ENCODE data around the gene FAM120B.
A peak's percentile ranks its signal among the peaks of the same experiment; 100 is the strongest.
"Not testable (repeated sequence)": the region's sequence is repeated elsewhere in the genome, so short reads cannot be mapped to it uniquely, and the experiment has no call there.

The FAM120B gene

DNA sequence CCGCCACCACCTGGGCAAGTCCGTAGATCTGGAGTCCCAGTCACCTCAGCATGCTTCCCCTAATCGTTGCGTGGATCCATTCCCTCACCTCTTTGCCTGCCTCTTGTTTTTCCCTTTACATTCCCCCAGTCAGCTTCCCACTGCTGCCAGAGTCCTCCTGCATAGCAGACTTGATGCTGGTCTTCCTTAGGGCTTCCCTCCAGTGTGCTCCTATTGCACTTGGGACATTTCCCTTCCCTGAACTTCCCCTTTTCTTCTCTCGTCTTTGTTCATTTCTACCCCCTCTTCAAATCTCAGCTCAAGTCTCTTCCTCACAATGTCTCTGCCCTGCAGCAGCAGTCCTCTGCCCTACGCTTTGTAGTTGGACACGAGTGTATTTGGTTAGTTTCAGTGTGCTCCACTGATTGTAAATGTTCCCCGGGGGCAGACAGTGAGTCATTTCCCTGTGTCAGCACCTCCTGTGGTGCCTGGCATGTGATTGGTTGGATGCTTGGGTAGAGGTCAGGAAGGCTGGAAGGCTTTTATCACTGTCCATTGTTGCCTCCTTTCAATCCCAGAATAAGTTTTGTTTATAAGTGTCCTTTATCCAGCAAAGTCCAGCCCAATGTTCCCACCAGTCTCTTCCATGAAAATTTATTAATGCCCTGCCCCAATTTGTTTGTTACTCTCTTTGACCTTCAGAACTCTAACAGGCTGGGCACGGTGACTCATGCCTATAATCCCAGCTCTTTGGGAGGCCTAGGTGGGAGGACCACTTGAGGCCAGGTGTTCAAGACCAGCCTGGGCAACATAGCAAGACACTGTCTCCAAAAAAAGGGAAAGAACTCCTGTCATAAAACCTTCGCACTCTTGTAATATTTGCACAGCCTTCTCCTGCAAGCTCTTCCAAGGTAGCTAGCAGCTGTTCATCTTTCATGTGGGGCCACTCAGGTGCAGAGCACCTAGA lies 38.3 kb downstream of the FAM120B start:
- H3K9me3 Mint-ChIP-seq: no peaks in the 10 kb centered on the region
- no peak overlapping the region for H3K27ac Mint-ChIP-seq
- H3K4me3 Mint-ChIP-seq: no peak overlapping the region
- peaks cover 60% of the 10 kb centered on the region for H3K36me3 Mint-ChIP-seq
- H3K4me1 Mint-ChIP-seq: peaks cover 11% of the 10 kb centered on the region
- ATAC-seq: no peak
- no peaks in the 10 kb centered on the region for H3K27me3 Mint-ChIP-seq

DNA sequence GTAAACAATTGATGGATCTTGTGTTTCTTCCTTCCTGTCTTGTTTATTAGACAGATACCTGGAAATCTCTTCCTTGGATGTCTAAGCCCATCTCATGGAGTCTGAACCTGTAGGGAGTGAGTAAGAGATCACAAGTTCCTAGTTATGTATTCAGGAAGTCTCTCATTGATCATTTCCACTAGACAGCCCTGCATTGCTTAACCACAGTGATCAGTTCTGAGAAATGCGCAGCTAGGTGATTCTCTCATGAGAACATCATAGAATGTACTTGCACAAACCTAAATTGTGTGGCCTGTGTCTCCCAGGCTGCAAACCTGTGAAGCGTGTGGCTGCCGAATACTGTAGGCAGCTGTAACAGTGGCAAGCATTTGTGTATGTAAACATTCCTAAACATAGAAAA lies 39.1 kb downstream of the FAM120B start:
- H3K36me3 Mint-ChIP-seq: peaks cover 63% of the 10 kb centered on the region
- H3K4me3 Mint-ChIP-seq: no peak overlapping the region
- no peaks in the 10 kb centered on the region for H3K9me3 Mint-ChIP-seq
- H3K4me1 Mint-ChIP-seq: peaks cover 7% of the 10 kb centered on the region
- no peak overlapping the region for H3K27ac Mint-ChIP-seq
- H3K27me3 Mint-ChIP-seq: no peaks in the 10 kb centered on the region
- no peak for ATAC-seq

DNA sequence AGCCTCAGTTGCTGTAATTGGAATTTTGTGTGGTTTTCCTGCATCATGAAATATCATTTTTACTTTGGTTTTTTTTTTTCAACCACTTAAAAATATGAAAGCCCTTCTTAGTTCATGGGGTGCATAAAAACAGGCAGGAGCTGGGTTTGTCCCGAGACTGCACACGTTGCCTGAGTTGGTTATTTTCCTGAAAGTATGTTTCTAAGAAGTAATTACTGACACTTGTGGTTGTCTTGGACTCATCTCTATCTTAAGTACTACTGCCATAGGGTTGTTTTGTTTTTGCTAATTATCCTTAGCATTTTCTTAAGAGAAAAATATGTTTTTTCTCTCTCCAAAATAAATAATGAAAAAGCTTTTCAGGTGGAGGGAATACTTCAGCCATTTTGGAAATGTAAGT lies 40.1 kb downstream of the FAM120B start:
- no peak overlapping the region for H3K27ac Mint-ChIP-seq
- H3K4me1 Mint-ChIP-seq: peaks cover 7% of the 10 kb centered on the region
- H3K27me3 Mint-ChIP-seq: no peaks in the 10 kb centered on the region
- ATAC-seq: no peak
- peaks cover 72% of the 10 kb centered on the region for H3K36me3 Mint-ChIP-seq
- H3K4me3 Mint-ChIP-seq: no peak overlapping the region
- H3K9me3 Mint-ChIP-seq: peaks cover 5% of the 10 kb centered on the region

GRCh38 chr6:170347091-170347490 lies 40.5 kb downstream of the FAM120B start:
- Mint-ChIP-seq H3K9me3 (peaks cover 5% of the 10 kb centered on the region), H3K27me3 (no peaks in the 10 kb centered on the region), H3K27ac (no peak overlapping the region), H3K36me3 (peaks cover 72% of the 10 kb centered on the region), H3K4me3 (no peak overlapping the region), H3K4me1 (peaks cover 7% of the 10 kb centered on the region)
- ATAC-seq: no peak

GRCh38 chr6:170347975-170348374 lies 41.4 kb downstream of the FAM120B start:
- H3K27ac Mint-ChIP-seq: no peak overlapping the region
- peaks cover 7% of the 10 kb centered on the region for H3K4me1 Mint-ChIP-seq
- peaks cover 79% of the 10 kb centered on the region for H3K36me3 Mint-ChIP-seq
- peaks cover 12% of the 10 kb centered on the region for H3K9me3 Mint-ChIP-seq
- H3K4me3 Mint-ChIP-seq: no peak overlapping the region
- no peaks in the 10 kb centered on the region for H3K27me3 Mint-ChIP-seq
- ATAC-seq: no peak

DNA sequence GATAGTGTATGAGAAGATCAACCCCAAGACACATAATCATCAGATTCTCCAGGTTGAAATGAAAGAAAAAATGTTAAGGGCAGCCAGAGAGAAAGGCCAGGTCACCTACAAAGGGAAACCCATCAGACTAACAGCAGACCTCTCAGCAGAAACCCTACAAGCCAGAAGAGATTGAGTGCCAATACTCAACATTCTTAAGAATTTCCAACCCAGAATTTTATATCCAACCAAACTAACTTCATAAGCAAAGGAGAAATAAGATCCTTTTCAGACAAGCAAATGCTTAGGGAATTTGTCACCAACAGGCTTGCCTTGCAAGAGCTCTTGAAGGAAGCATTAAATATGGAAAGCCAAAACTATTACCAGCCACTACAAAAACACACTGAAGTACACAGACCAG lies 44.9 kb downstream of the FAM120B start:
- not testable (repeated sequence) for H3K4me3 Mint-ChIP-seq, H3K4me1 Mint-ChIP-seq, H3K27ac Mint-ChIP-seq, ATAC-seq, H3K27me3 Mint-ChIP-seq
- peaks cover 81% of the 10 kb centered on the region for H3K36me3 Mint-ChIP-seq
- H3K9me3 Mint-ChIP-seq: peaks cover 16% of the 10 kb centered on the region

DNA sequence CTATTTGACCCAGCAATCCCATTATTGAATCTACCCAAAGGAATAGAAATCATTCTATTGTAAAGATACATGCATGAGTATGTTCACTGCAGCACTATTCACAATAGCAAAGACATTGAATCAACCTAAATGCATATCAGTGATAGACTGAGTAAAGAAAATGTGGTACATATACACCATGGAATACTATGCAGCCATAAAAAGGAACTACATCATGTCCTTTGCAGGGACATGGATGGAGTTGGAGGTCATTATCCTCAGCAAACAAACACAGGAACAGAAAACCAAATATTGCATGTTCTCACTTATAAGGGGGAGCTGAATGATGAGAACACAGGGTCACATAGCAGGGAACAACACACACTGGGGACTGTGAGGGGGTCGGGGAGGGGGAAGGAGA lies 48.6 kb downstream of the FAM120B start:
- H3K4me3 Mint-ChIP-seq, H3K27me3 Mint-ChIP-seq, H3K27ac Mint-ChIP-seq, ATAC-seq, H3K4me1 Mint-ChIP-seq: not testable (repeated sequence)
- H3K36me3 Mint-ChIP-seq: peaks cover 74% of the 10 kb centered on the region
- peaks cover 16% of the 10 kb centered on the region for H3K9me3 Mint-ChIP-seq

- no peaks in the 10 kb centered on the region for H3K4me1 Mint-ChIP-seq
- no peaks in the 10 kb centered on the region for H3K27me3 Mint-ChIP-seq
- no peak overlapping the region for H3K4me3 Mint-ChIP-seq
- no peak overlapping the region for H3K27ac Mint-ChIP-seq
- H3K36me3 Mint-ChIP-seq: peaks cover 74% of the 10 kb centered on the region
- H3K9me3 Mint-ChIP-seq: peaks cover 16% of the 10 kb centered on the region
- ATAC-seq: no peak
Measured at GRCh38 chr6:170355661-170356060, 49.1 kb downstream of the FAM120B start.

GRCh38 chr6:170357812-170358211 lies 51.3 kb downstream of the FAM120B start:
- Mint-ChIP-seq H3K4me3 (no peak overlapping the region), H3K9me3 (peaks cover 3% of the 10 kb centered on the region), H3K36me3 (peaks cover 68% of the 10 kb centered on the region), H3K27me3 (no peaks in the 10 kb centered on the region), H3K4me1 (no peaks in the 10 kb centered on the region), H3K27ac (no peak overlapping the region)
- peak; percentile 48 for ATAC-seq

DNA sequence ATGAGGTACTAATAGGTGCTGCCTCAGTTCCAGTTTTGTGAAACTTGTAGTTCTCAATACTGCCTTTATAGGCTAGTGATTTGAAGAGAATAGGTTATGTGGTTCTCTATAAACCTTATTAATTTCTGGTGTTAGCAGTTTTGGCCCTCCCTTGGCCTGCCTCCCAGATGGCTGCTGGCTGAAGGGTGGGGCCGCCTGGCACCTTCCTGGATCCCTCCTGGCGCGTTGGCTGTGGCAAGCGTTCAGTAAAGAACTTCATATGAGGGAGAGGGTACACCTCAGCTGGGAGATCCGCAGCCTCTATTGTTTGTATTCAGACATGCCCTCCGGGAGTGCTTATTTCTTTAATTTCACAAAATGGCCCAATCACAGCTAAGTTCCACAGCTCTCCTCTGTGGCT lies 51.9 kb downstream of the FAM120B start:
- ATAC-seq: no peak
- Mint-ChIP-seq H3K4me1 (no peaks in the 10 kb centered on the region), H3K27me3 (no peaks in the 10 kb centered on the region), H3K27ac (no peak overlapping the region), H3K9me3 (peaks cover 3% of the 10 kb centered on the region), H3K4me3 (no peak overlapping the region), H3K36me3 (peaks cover 68% of the 10 kb centered on the region)

DNA sequence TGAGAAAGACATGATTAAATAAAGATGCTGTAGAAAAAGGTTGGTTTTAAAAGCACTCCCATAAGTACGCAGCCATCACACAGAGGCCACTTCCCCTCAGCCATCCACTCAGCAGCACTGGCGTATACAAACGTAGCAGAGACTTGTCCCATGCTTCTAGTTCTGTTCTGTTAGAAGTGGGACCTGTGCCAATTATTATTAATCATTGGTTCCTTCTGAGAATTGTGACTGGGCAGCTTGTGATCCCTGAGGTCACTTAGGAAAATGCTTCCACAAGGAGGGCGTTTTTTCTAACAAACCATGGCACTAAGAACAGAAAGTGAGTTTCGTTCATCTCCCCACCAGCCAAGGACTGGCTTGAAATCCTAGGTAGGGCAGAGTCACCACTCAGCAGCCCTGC lies 53.9 kb downstream of the FAM120B start:
- H3K27me3 Mint-ChIP-seq: no peaks in the 10 kb centered on the region
- H3K4me3 Mint-ChIP-seq: no peak overlapping the region
- H3K4me1 Mint-ChIP-seq: no peaks in the 10 kb centered on the region
- peaks cover 62% of the 10 kb centered on the region for H3K36me3 Mint-ChIP-seq
- H3K27ac Mint-ChIP-seq: no peak overlapping the region
- no peaks in the 10 kb centered on the region for H3K9me3 Mint-ChIP-seq
- ATAC-seq: no peak

- Mint-ChIP-seq H3K36me3 (peaks cover 68% of the 10 kb centered on the region), H3K4me1 (no peaks in the 10 kb centered on the region), H3K27me3 (no peaks in the 10 kb centered on the region), H3K9me3 (no peaks in the 10 kb centered on the region), H3K27ac (no peak overlapping the region), H3K4me3 (no peak overlapping the region)
- no peak for ATAC-seq
Measured at GRCh38 chr6:170361335-170361734, 54.8 kb downstream of the FAM120B start.

DNA sequence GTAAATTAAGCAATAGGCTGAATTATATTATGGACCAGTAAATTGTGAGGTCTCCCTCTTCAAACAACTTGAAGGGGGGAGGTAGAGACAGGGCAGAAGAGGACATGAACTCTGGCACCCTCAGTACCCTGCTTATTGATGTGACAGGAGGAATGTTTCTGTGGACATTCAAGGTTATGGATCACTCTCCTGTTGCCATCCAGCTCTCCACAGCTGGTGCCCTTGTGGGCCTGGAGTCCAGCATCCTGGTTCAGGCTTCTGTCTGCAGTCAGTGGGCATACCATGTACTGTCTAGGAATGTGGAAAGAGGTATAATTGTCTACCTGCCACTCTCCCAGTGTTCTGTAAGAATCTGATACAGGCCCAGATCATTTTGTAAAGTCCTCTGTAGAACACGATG lies 55.6 kb downstream of the FAM120B start:
- H3K27me3 Mint-ChIP-seq: no peaks in the 10 kb centered on the region
- no peaks in the 10 kb centered on the region for H3K4me1 Mint-ChIP-seq
- no peak overlapping the region for H3K27ac Mint-ChIP-seq
- no peak for ATAC-seq
- no peak overlapping the region for H3K4me3 Mint-ChIP-seq
- H3K9me3 Mint-ChIP-seq: no peaks in the 10 kb centered on the region
- peaks cover 70% of the 10 kb centered on the region for H3K36me3 Mint-ChIP-seq

- Mint-ChIP-seq H3K4me3 (no peak overlapping the region), H3K9me3 (no peaks in the 10 kb centered on the region), H3K36me3 (peaks cover 63% of the 10 kb centered on the region), H3K4me1 (no peaks in the 10 kb centered on the region), H3K27ac (peak overlapping the region; percentile 25), H3K27me3 (no peaks in the 10 kb centered on the region)
- no peak for ATAC-seq
Measured at GRCh38 chr6:170363255-170363654, 56.7 kb downstream of the FAM120B start.

DNA sequence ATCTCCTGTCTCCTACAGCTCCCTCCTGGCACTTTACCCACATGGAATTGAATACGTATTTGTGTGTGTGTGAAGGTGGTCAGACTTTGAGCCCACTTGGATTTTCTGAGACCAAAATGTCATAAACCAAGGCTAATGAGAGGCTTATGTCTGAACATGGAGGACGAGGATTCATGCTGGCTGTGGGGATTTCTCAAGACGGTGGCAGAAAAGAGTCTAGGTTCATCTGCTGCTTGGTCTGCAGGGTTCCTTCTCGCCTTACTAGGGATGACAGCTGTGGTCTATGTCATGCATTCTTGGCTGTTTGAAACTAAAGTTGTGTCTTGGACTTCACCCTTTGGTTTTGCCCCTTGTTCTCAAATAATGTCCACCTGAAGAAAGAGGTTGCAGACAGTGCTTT lies 58.6 kb downstream of the FAM120B start:
- no peaks in the 10 kb centered on the region for H3K4me1 Mint-ChIP-seq
- H3K27ac Mint-ChIP-seq: no peak overlapping the region
- no peaks in the 10 kb centered on the region for H3K27me3 Mint-ChIP-seq
- peaks cover 70% of the 10 kb centered on the region for H3K36me3 Mint-ChIP-seq
- no peak for ATAC-seq
- H3K9me3 Mint-ChIP-seq: no peaks in the 10 kb centered on the region
- H3K4me3 Mint-ChIP-seq: no peak overlapping the region

- no peaks in the 10 kb centered on the region for H3K27me3 Mint-ChIP-seq
- H3K4me1 Mint-ChIP-seq: no peaks in the 10 kb centered on the region
- ATAC-seq: no peak
- H3K9me3 Mint-ChIP-seq: no peaks in the 10 kb centered on the region
- peak overlapping the region; percentile 8 for H3K27ac Mint-ChIP-seq
- no peak overlapping the region for H3K4me3 Mint-ChIP-seq
- H3K36me3 Mint-ChIP-seq: peaks cover 68% of the 10 kb centered on the region
Measured at GRCh38 chr6:170365593-170365992, 59.0 kb downstream of the FAM120B start.

Data from stimulated activated memory B cell treated with anti-CD40 and anti-IgM and Interleukin-4, amounts not matched to agents 10 μg/mL and 1 μg/mL and 100 μg/mL, for 72 hours (primary cell).